HUDEP-2 (cell line): Measurements from ENCODE around the gene SCN9A.
"Not testable (repeated sequence)": the region's sequence is repeated elsewhere in the genome, so short reads cannot be mapped to it uniquely, and the experiment has no call there.

Experiments
- DNase-seq, 76 experiments: peaks; one replicate each; lab custom pipeline; 2025; ENCODE audit not compliant: unreplicated experiment in 76 of 76; lab: John Stamatoyannopoulos, UW

The SCN9A gene

GRCh38 chr2:166337932-166338331 is 37.8 kb downstream of the SCN9A start:
- DNase-seq, result peak in 9 of 76 experiments; percentile 3 to 52 (median 21)

DNA sequence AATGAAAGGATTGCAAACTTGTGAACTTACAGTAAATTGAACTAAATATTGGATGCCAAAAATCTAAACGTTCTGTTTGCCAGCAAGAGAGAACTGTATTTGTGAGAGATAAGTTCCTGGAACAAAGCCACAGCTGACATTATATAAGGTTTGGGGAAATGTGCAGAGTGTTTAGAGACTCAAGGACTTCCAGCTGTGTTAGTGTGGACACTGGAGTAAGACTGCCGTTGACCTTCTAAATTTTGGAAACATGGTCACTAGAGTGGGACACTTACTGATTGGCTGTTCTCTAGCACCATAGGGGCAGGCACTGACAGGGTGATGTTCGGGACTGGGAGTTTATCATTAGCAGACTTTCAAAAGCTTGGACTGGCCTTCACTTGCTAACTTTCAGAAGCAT is 40.5 kb downstream of the SCN9A start:
- DNase-seq, result peak in 1 of 76 experiments; percentile 20

DNA sequence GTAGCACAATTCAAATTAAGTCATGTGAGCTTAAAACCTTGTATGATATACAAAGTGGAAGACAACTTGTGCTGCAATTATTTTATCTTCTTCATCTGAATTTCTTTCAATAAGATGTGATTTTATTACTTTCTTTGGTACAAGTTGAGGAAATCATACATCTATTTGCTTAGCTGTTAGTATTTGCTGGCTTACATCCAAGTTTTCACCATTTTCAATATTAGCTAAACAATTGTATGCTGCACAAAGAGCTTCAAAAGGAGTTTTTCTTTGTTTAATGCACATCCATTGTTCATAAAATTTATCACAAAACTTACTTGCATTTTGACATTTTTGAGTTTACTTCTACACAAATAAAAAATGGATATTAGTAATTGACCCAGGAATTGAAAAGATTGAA is 40.9 kb downstream of the SCN9A start:
- DNase-seq, result no peak

GRCh38 chr2:166333801-166334200 is 41.9 kb downstream of the SCN9A start:
- no peak for DNase-seq

- peak in 1 of 76 experiments; percentile 6 for DNase-seq
Measured at GRCh38 chr2:166332106-166332505, 43.6 kb downstream of the SCN9A start.

- DNase-seq, result no peak
Measured at GRCh38 chr2:166331468-166331867, 44.3 kb downstream of the SCN9A start.

- DNase-seq, result no peak
Measured at GRCh38 chr2:166329465-166329864, 46.3 kb downstream of the SCN9A start.

DNA sequence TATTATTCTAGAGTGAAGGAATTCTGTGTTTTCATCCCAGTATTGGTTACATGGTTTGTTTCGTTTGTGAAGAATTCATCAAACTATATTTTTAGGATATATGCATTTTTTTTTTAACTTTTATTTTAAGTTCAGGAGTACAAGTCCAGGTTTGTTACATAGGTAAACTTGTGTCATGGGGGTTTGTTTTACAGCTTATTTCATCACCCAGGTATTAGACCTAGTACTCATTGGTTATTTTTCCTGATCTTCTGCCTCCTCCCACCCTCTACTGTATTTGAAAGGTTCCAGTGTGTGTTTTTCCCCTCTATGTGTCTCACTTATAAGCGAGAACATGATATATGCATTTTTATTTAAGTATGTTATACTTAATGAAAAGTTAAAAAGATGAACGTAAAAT is 47.6 kb downstream of the SCN9A start:
- no peak for DNase-seq

DNA sequence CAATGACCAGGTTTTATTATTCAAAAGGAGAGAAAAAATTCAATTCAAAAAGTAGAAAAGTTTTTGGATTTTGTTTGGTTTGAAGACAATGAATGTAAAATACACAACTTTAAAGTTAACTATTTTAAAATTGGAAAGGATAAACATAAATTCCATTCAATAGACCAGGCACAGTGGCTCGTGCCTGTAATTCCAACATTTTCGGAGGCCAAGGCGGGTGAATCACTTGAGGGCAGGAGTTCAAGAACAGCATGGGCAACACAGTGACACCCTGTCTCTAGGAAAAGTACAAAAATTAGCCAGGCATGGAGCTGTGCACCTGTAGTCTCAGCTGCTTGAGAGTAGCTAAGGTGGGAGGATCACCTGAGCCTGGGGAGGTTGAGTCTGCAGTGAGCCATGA is 54.7 kb downstream of the SCN9A start:
- DNase-seq, result no peak

- no peak for DNase-seq
Measured at GRCh38 chr2:166314022-166314759, 61.6 kb downstream of the SCN9A start.

DNA sequence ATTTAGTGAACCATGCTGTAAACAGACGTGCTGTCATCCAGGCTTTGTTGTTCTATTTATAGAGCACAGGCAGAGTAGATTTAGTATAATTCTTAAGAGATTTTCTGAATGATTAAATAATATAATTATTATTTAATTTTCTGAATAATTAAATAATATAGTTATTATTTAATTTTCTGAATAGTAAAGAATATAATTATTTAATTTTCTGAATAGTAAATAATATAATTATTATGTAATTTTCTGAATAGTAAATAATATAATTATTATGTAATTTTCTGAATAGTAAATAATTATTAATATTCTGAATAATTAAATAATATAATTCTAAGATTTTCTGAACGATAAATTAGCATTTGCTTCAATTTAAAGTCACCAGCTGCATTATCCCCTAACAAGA is 62.9 kb downstream of the SCN9A start:
- not testable (repeated sequence) for DNase-seq

DNA sequence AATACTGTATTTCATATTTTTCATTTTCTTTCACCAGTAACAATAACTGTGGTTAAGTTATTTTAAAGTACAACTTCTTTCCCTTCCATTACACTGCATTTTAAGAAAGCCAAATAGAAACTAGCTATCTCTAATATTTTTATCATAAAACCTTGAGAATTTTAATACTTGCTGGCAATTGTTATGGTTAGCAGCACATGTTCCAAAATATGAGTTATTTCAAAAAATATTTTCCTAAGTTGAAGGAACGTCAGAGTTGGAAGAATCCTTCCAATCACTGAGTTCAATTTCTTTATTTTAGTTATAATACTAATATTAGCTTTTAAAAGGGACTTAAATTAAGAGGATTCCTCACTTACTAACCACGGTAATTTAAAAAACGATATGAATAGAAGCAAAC is 68.4 kb downstream of the SCN9A start:
- no peak for DNase-seq

DNA sequence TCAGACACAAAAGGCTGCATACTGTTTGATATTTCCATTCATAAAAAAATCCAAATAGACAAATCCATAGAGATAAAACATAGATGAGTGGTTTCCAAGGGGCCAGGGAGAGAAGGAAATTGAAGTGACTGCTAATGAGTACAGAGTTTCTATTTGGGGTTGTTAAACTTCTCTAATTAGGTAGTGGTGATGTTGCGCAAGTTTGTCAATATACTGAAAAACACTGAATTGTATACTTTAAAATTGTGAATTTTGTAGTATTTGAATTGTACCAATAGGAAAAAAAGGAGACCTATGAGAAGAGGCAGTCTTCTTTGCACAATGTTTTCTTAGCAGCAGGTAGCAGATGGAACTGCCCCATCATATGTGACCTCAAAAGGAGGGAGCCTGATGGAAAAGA is 71.1 kb downstream of the SCN9A start:
- DNase-seq, result no peak

DNA sequence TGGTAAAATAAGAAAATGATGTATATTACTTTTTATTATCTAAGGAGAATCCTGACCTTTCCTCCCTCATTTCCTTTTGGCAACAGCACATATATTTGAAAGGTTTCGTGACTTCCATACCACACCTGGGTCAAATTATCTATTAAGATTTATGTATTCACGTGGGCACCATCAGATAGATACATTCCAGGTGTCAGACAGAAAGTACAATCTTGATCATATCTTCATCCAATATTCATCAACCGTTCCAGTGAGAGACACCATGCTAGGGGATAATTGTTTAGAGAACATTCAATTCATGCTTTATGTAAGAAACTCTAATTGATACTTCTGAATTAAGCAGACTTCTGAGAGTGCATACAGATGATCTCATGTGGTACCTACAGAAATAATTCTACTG is 73.7 kb downstream of the SCN9A start:
- DNase-seq, result no peak

DNA sequence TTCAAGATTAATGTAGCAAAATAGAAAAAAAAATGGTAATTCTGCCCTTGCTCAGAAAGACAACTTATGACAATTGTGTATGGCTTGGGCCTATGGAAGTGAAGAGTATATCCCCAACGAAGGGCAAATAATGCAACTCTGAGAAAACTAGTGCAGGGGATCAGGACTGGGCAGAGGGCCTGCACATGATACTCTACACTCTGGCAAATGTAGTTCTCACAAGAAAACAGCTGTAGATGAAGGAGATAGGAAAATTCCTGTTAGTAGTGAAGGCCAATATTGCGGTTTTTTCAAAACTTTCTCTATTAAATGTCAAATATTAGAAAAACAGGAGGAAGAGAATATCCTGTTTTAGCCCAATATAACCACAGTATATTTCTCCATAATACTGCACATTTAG is 77.8 kb downstream of the SCN9A start:
- DNase-seq, result no peak

- DNase-seq, result no peak
Measured at GRCh38 chr2:166293984-166294383, 81.8 kb downstream of the SCN9A start.

DNA sequence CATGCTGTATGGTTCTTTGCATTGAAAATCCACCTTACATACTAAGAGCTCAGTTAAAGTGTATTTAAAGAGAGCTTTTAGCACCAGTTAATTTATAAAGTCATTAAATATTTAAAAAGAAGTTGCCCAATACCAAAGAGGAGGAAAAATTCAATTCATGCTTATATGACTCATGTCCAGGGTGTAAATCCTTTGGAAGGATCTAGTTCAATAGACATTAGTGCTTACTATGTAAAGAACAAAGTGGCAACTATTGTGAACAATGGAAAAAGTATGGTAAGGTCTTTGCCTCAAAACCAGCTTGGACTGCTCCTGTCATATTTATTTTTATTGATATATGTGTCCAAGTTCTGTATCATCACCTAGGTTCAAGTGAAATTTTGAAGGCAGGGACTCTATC is 90.5 kb downstream of the SCN9A start:
- no peak for DNase-seq

DNA sequence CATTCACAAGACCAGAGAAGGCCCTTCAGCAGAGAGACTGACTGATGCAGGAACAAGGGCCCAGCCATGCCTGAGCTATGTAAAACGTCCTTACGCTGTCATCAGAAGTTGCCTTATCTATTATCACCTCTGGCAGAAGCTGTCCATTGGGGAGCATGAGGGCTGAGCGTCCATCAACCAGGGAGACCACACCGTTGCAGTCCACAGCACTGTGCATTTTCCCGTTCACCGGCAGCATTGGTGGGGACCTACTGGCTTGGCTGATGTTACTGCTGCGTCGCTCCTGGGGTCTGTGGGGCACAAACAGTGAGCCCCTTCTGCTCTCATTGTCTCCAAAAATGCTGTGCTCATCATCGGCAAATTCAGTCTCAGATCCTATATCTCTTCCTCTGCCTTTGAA is 91.4 kb downstream of the SCN9A start:
- DNase-seq, result no peak

GRCh38 chr2:166282154-166282553 is 93.6 kb downstream of the SCN9A start:
- DNase-seq, result no peak

GRCh38 chr2:166278856-166279255 is 96.9 kb downstream of the SCN9A start:
- DNase-seq, result no peak

- DNase-seq, result no peak
Measured at GRCh38 chr2:166270376-166270775, 105.4 kb downstream of the SCN9A start.

GRCh38 chr2:166269322-166269721 is 106.4 kb downstream of the SCN9A start:
- DNase-seq, result no peak

- no peak for DNase-seq
Measured at GRCh38 chr2:166257859-166258258, 117.9 kb downstream of the SCN9A start.
